GM23248 (cell line): Measurements from ENCODE around the gene SYT6.

Experiments
- EZH2 ChIP-seq: fragments of 200-600 bp; sonication (generic); IDR thresholded peaks from 2 replicates; pipeline ENCODE4 v1.6.1; 2018; ENCODE audit warnings: antibody characterized with exemption, mild to moderate bottlenecking; ENCODE audit not compliant: insufficient read depth, poor library complexity, severe bottlenecking
- EZH2phosphoT487 ChIP-seq: fragments of 200-600 bp; sonication (generic); IDR thresholded peaks from 2 replicates; pipeline ENCODE4 v1.6.1; 2018; ENCODE audit warnings: antibody characterized with exemption, moderate library complexity, mild to moderate bottlenecking, low read depth; ENCODE audit not compliant: insufficient read depth

DNA sequence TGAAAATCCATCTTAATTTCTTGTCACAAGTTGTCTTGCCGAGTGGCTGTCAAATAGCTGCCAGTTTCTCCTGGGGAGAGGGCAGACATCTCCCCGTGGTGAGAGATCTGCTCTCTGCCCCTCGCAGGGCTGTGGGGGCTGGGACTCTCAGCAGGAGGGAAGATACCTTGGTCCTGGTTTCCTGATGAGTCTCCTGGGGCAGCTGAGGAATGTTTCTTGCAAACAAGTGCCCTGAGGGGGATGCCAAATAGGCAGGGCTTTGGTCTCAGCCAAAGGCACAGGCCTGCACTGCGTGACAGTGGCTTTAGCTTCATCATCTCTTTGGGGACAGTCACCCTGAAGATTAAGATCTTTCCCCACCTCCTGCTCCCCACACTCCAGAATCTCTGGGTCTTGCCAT lies 40.9 kb downstream of the SYT6 start:
- TF ChIP-seq EZH2 (no peak), EZH2phosphoT487 (no peak)
